Esophagus squamous epithelium (tissue), 4 donors: Measurements from ENCODE around the gene CCDC170.

Experiments used
- POLR2A ChIP-seq, 4 donors: fragments of 450-650 bp; IDR thresholded peaks; one replicate each; pipeline ENCODE4 v1.6.1; 2017; ENCODE audit warnings: antibody characterized with exemption in 4 of 4, mild to moderate bottlenecking in 4 of 4, moderate library complexity in 3 of 4
- TF ChIP-seq, protein P1 (sequence below), 6 experiments: fragments of 450-650 bp in 4 of 6; fragments of 200-600 bp in 2 of 6; sonication (generic) in 2 of 6; IDR thresholded peaks; one replicate each; pipeline ENCODE4 v1.5.1; 2016 to 2019; ENCODE audit warnings: antibody characterized with exemption in 6 of 6, mild to moderate bottlenecking in 4 of 6, moderate library complexity in 4 of 6

DNA sequence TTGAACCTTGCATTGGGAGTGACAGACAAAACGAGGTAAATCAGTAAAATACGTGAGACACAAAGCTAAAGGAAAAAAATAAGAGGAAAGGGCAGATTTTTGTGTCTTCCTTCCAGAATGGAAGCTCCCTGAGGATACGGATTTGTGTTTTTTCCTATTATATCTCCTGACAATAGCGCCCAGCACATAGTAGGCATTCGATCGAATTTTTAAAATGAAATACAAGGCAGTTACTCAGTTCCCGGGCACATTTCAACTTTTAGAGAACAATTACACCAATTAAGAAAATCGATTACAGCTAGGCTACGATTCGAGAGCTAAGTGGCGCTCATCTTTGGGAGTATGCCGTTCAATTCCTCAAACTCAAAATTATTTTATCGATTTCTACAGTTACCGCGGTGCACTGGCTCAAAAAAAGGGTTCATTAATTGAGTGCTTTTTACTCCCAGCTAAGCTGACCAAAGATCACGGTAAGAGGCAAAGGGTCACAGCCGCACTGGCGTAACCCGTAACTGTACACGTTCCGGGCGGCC, 42.3 kb upstream of the CCDC170 start:
- TF ChIP-seq, protein P1, sequence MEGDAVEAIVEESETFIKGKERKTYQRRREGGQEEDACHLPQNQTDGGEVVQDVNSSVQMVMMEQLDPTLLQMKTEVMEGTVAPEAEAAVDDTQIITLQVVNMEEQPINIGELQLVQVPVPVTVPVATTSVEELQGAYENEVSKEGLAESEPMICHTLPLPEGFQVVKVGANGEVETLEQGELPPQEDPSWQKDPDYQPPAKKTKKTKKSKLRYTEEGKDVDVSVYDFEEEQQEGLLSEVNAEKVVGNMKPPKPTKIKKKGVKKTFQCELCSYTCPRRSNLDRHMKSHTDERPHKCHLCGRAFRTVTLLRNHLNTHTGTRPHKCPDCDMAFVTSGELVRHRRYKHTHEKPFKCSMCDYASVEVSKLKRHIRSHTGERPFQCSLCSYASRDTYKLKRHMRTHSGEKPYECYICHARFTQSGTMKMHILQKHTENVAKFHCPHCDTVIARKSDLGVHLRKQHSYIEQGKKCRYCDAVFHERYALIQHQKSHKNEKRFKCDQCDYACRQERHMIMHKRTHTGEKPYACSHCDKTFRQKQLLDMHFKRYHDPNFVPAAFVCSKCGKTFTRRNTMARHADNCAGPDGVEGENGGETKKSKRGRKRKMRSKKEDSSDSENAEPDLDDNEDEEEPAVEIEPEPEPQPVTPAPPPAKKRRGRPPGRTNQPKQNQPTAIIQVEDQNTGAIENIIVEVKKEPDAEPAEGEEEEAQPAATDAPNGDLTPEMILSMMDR (IDR thresholded peaks at IDR 0.05): no peak
- no peak for TF ChIP-seq POLR2A (IDR thresholded peaks at IDR 0.05)
